Placental pericyte (primary cell): Measurements from ENCODE around the gene P2RX7. TPM values are rescaled to one million over a fixed set of nuclear protein-coding genes. Genes with fewer than 3 reads are reported as not detected.

Experiments used
- small RNA-seq: library from RNA; depleted of rRNA; stranded (forward); fragments of <200 nt; gene quantifications from one replicate; pipeline ENCODE3, GENCODE V24; 2012; ENCODE audit warnings: low replicate concordance
- total RNA-seq: library from RNA; depleted of rRNA; stranded (reverse); fragments of >200 nt; gene quantifications from 2 replicates; pipeline ENCODE4 v1.2.3, GENCODE V29; 2012

Gene P2RX7
- total RNA-seq, result 0.14 and 2.8 TPM in 2 replicates

DNA sequence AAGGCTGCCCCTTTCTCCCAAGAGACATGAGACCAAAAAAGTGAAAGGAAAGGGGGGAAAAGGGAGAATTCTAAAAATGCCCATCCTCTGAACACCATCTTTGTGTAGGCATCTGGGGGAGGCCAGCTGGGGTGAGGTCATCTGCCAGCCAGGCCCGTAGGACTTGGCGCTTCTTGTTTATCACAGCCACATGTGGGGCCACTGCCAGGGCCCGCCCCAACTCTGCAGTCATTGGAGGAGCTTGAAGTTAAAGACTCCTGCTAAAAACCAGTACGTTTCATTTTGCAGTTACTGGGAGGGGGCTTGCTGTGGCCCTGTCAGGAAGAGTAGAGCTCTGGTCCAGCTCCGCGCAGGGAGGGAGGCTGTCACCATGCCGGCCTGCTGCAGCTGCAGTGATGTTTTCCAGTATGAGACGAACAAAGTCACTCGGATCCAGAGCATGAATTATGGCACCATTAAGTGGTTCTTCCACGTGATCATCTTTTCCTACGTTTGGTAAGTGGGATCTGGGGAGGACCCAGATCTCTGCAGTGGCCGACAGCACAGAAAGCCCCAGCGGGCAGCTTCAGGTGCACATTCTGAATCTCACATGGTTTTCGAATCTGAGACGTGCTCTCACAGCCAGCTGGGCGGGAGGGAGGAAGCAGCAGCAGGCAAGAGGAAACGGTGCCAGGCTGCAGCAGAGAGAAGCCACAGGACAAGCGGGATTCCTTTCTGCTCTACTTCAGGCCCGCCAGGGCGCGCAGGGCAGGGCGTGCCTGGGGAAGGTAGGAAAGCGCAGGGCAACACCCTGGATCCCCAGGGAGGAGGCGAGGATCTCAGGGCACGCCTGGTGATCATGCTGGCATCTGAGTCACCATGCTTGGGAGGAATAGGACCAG is at the start of gene P2RX7:
Gene P2RX7 (plus strand): TSS at position 276 of the 881 bp plus-strand sequence. CDS start 95 bp downstream, at position 371.

DNA sequence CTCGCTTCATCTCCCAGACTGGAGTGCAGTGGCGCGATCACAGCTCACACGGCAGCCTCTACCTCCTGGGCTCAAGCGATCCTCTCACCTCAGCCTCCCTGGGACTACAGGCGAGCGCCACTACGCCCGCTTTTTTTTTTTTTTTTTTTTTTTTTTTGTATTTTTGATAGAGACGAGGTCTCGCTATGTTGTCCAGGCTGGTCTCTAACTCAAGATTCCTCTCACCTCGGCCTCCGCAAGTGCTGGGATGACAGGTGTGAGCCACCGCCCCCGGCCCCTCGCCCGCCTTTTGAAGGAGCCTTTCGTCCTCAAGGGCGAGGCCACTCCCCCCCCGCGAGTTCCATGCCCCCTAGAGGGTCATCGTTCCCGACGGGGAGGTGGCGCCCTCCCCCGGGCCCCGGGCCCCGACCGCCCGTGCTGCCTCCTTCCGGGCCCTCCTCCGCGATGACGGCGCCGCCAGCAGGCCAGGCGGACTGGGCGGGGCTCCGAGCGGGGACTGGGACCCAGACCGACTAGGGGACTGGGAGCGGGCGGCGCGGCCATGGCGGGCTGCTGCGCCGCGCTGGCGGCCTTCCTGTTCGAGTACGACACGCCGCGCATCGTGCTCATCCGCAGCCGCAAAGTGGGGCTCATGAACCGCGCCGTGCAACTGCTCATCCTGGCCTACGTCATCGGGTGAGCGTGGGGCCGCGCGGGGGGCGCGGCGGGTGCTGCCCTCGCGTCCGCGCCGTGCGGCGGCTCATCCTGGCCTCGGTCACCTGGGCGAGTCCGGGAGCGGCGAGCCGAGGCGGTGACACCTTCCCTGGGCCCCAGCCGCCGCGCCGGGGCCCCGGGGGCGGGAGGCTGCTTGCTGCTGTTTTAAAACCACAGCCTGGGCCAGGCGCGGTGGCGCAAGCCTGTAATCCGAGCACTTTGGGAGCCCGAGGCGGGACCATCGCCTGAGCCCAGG is 77.2 kb downstream of the P2RX7 start, which contains the start of gene P2RX4:
Gene P2RX4 (plus strand): TSS at position 506 of the 949 bp plus-strand sequence. CDS start 36 bp downstream, at position 542.

Small RNA genes within 50 kb of the gene (small RNA-seq; reads per million reads assigned to genes)
- gene AC079602.1 (not detected), gene RF00156 (2.3 reads per million, percentile 72 among the genes with 10 or more reads in this experiment), gene Z98941.1 (not detected)

Other genes starting within 250 kb of the P2RX7 start
- 10.5 and 12.0 TPM in 2 replicates for gene SPPL3, start 228.5 kb upstream of the P2RX7 start, total RNA-seq
- not detected in 2 replicates for gene HNF1A, start 154.3 kb upstream of the P2RX7 start, total RNA-seq
- gene C12orf43, start 116.4 kb upstream of the P2RX7 start, total RNA-seq, result 13.9 and 16.4 TPM in 2 replicates
- 0.86 and 0.88 TPM in 2 replicates for gene OASL, start 93.6 kb upstream of the P2RX7 start, total RNA-seq
- 19.6 and 68.3 TPM in 2 replicates for gene P2RX4, start 77.3 kb downstream of the P2RX7 start, total RNA-seq
- 12.9 and 19.5 TPM in 2 replicates for gene CAMKK2, start 163.8 kb downstream of the P2RX7 start, total RNA-seq
- gene ANAPC5, start 219.5 kb downstream of the P2RX7 start, total RNA-seq, result 84.3 and 192 TPM in 2 replicates